HL-60/S4 (cell line): ENCODE results near the gene ST6GALNAC5.

Experiments
- in situ Hi-C: fragments of 300-500 bp; cut with MboI; formaldehyde crosslinking; loops from 2 replicates; pipeline ENCODE4 v1.14.3; 2022; ENCODE audit warnings: low sequenced_read_pairs

Gene ST6GALNAC5

GRCh38 chr1:77096496-77097255 lies 229.4 kb downstream of the ST6GALNAC5 start:
- in situ Hi-C loops, result no loop called here

- in situ Hi-C loops, result no loop called here
These were observed 233.6 kb downstream of the ST6GALNAC5 start for GRCh38 chr1:77100875-77101274.

- in situ Hi-C loops, result no loop called here
These were observed 236.2 kb downstream of the ST6GALNAC5 start for GRCh38 chr1:77103486-77103885.

- in situ Hi-C loops, result no loop called here
These were observed 237.4 kb downstream of the ST6GALNAC5 start for GRCh38 chr1:77104672-77105071.
